ENCODE data around the gene ADCY3.
"Not testable (repeated sequence)": the region's sequence is repeated elsewhere in the genome, so short reads cannot be mapped to it uniquely, and the experiment has no call there.

ADCY3 gene

DNA sequence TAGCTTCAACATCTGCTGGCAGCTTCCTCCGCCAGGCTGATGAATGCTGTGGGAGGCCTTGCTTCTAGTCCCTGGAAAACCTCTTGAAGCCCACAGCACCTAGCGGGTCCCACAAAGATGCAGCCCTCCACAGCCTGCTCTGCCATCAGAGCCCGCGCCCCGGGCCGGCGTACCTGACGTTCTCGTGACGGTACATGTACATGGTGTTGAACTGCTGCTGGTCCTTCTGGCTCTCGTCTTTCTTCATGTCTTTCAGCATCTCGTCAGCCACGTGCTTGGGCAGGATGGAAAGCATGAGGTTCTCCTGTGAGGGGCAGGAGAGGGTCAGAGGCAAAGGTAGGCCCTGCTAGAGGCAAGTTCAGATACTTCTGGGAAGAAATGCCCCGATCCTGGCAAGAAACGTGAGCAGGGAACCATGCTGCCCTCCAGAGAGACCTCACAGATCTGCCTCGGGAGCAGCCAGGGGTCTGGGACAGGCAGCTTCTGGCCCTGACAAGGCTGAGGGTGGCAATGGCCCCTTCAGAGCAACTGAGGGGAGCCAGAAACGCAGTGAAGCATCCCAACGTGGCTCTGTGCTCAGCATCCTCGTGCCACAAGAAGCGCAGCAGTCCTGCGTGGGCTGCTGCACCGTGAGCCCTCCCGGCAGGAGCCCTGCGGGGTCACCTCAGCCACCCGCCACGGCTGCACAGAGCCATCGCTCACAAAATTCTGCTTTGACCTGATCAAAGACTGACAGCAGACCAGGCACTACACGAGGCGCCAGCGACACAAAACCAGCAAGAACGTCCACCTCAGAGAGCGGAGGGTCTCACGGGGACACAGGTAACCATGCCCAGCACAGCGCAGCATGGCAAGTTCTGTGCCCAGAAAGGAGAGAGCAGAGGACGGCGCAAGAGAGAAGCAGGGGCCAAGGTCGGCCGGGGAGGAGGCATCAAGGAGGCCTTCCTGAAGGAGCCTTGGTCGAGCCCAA is 77.7 kb downstream of the ADCY3 start:
- no peak for DNase-seq

DNA sequence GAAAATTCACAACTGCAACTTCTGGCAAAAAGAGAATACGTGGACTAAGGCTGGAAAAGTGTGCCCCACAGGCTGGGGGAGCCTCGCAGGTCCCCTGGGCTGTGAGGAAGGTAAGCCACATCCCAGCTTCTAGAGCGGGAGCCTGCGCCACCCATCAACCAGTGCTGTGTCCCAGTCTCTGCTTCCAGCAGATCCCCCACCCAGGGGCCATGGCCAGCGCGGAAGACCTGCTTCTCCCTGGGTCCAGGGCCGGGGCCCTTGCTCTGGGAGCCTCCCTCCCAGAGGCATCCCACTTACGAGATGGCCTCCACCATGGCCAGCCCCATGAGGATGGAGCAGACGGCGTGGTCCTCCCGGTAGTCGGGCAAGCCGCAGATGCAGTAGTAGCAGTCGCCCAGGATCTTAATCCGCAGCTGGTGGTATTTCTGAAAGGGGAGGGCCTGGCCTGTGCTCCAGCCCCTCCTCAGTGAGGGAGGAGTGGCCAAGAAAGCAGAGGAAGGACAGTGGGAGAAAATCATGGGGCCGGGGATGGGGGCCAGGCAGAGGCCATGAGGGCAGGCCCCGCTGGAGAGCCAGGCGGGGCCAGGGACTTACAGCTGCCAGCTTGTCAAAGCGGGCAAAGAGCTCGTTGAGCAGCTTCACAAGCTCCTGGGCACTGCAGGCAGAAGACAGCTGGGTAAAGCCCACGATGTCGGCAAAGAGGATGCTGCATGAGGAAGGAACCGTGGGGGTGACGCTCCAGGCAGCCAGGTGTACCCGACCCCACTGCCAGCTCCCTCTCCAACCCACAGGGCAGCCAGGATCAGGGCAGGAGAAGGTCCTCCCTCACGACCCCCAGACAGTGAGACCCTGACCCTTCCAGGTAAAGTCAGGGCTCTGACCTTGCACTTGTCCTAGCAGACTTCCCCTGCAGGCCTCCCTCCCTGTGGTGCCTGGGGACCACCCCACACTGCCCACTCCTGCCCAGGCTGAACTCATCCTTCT is 78.8 kb downstream of the ADCY3 start:
- DNase-seq, result no peak

DNA sequence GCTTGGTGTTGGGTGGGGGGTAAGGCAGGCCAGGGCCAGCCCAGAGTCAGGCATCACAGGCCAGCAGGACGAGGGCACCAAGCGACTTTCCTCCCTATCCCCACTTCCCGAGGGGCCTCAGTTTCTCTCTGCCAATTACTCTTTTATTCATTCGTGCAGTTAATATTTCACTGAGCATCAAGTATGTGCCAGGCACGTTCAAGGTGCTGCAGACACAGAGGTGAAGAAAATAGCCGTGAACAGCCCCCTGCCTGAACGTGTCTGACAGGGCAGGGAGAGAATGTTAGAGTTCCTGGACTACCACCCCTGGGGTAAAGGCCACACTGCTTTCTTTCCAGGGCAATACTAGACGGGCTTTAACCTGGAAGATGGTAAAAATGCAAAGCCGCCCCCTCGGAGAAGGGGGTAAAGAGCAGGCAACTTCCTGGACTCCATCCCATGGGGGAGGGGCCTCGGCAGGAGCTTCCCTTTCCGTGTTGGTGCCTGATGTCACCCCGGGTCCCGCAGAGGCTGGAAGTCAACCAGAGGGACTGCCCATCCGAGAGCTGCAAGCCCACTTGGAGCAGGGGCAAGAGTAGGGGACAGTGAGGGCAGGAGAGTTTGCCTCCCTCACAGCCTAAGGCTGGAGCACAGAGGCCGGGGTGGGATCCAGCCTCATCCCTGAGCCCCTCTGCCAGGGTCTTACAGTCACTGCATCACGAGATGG is 79.7 kb downstream of the ADCY3 start:
- DNase-seq, result no peak

DNA sequence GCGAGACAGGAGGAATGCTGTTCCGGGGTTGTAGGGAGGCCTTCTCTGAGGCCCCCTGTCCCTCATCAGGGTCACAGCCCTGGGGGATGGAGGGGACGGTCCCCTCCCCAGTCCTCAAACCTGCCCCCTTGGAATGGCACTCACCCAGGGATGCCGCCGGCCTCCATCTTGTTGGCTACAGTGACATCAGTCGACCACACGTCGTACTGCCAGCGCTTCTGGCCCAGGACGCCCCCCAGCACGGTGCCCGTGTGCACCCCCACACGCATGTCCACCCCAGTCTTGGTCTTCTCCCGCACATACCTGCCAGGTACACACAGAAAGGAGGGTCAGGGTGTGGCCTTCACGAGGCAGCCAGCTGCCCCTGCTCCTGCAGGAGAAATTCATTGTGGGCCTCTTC is 80.3 kb downstream of the ADCY3 start:
- DNase-seq, result no peak

DNA sequence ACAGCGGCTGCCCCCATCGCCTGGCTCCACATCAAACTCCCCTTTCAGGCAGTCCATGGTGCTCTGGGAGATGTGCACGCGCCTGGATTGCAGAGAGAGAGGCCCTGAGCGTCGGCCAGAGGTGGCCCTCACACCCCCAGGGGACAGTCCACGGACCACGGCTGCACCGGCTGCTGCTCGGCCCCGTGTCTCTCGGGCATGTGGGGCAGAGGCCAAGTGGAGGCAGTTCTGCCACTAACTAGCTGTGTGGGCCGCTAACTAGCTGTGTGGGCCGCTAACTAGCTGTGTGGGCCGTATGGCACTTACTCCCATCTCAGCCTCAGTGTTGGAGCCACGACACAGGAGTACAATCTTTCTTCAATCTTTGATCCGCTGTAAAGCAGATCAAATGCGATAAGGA is 81.5 kb downstream of the ADCY3 start:
- no peak for DNase-seq

DNA sequence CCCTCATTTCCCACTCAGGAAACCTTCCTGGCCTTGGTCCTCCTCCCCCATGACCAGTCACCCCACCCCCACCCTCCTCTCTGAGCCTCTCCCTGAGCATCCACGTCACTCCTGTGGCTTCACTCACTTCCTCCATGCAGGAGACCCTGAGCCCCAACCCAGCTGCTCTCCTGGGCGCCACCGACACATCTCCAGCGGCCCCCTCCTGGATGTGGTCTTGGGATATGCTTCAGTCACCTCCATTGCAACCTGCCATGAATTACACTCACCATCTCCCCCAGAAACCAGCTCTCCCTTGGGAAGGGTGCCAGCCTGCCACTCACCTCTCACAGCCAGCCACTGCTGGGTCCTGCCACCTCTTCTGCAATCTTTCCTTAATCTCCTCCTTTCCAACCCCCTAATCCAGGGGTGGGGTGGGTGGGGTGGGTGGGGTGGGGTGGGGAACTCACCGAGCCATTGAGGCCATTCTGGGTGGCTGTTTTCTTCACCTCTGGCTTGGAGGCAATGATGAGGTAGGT is 82.0 kb downstream of the ADCY3 start:
- no peak for DNase-seq

DNA sequence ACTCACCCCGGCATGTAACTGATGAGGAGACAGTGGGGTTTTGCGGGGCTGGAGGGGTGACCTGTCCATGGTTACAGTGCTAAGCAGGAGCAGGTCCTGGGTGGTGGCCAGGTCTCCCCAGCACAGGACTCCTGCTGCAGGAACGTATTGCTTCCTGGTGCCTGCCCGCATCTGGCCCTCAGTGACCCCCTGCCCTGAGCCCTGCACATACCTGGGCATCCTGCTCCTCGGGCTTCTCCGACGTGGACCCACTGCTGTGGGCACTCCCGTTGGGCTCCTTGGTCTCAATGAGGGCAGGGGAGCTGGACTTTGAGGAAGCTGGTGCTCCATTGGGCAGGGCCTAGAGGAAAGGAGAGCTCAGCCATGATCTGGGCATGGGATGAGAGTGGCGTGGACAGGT is 83.3 kb downstream of the ADCY3 start:
- DNase-seq, result no peak

DNA sequence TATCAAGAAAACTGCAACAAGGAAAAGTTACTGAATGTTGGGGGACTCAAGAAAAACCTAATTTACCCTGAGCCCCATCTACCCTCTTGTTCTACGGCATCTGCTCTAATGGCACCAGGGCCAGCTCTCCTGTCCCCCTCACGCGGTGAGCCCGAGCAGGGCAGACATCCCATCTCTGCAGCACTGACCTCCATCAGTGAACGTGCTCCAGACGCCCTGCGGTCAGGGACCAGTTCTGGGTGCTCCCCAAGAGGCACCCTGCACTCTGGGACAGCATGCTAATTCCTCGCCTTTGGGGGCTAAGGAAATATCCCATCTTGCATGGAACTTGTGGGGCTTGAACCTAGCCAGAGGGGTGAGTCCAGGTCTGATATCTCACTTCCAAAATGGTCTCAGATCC is 83.8 kb downstream of the ADCY3 start:
- DNase-seq, result no peak

DNA sequence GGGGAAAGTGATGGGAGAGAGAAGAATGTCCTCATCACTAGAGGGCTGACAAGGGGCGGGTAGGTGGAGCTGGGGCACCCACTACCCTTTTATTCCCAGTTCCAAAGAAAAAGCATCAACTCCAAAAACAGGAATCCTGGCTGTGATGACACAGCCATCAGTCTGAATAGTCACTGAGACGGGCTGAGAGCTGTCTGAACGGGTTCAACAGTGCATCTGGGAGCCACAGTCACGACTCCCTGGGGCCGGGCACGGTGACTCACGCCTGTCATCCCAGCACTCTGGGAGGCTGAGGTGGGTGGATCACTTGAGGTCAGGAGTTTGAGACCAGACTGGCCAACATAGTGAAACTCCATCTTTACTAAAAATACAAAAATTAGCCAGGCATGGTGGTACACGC is 84.6 kb downstream of the ADCY3 start:
- DNase-seq, result not testable (repeated sequence)

DNA sequence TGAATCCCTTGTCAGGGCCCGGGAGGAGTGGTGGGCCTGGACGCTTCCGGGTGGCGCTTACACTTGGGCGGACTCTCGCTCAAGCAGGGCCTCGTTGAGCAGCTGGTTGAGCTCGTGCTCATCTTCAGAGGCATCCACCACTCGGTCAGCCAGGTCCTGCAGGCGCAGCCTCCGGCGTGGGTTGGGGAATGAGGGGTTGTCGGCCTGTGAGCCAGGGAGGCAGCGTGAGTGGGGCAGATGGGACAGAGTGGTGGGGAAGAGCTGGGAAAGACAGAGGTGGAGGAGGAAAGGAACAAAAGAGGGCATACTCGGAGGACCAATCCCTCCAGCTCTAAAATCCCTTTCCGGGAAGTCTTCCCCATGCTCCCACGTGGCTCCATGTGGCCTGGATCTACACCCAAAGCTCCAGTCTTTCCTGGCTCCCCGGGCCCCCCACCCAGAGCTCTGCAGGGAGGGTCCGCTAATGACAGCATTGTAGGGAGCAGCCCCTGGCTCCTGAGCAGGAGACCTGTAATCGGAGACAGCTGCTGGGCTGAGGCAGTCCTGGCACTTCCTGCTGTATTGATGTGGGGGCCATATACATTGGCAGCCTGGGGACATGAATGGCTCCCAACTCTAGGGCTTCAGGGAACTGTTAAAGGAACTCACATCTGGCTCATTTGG is 85.2 kb downstream of the ADCY3 start:
- no peak for DNase-seq

DNA sequence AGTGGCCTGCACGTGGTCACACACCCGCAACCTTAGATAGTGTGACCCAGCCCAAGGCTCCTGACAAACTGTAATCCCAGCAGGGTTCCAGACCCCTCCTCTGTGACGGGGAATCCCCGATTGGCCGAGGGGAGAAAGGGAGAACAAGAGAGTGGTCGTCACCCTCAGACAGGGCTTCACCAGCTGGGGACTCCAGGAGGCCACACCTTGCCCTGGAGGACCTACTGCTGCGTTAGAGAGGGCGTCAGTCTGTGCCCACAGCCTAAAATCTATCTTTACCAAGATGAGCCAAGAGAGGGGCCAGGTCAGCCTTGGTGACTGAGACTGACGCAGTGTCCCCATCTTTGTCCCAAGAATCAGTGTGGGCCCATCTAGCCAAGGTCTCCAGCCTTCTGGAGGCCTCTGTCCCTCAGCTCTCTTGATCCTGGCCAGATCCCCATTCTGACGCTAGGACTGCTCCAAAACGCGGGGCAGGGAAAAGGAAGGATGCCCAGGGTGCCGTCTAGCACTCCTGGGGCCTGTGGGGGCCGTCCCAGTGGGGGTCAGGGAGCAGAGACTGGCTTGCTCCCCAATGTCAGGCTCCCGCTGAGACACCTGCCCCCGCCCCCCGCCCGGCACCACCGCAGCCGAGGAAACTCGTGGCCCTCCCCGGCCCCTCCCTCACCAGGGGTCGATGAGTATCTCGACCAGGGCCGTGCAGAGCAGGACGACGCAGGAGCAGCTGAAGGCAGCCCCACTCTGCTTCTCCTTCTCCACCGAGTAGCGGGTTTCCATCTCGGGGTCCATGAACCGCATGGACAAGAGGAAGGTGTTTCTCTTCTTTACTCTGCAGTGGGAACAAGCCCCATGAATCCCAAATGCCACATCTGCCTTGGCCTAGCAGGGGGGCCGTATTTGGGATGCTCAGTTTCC is 86.0 kb downstream of the ADCY3 start:
- no peak for DNase-seq

DNA sequence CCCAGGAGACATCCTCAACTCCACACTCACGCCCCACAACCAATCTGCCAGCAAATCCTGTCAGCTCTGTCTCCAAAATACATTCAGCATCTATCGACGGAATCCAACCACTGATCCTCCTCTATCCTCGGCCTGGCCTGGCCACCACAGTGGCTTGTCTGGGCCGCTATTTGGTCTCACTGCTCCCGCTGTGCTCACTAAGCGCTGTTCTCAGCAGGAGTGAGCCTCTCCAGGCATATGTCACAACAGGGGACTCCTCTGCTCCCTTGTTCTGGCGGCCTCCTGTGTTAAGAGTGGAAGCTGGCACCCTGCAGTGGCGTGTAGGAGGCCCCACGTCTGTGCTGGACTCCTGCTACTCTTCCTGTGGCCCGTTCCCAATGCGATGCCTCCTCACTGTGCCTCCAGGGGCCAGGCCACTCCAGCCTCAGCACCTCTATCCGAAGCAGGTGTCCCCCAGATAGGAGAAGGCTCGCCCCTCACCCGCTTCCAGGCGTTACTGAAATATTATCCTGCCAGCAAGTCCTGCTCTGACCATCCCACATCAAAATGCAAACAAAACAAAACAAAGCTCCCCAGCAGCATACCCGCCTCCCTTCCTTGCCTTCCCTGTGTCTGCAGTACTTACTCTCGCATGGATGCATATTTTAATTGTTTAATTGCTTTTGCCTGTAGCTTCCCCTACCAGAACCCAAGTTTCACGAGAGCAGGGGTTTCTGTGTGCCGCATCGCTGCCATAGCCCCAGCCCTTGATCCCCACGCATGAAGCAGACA is 86.9 kb downstream of the ADCY3 start:
- no peak for DNase-seq

DNA sequence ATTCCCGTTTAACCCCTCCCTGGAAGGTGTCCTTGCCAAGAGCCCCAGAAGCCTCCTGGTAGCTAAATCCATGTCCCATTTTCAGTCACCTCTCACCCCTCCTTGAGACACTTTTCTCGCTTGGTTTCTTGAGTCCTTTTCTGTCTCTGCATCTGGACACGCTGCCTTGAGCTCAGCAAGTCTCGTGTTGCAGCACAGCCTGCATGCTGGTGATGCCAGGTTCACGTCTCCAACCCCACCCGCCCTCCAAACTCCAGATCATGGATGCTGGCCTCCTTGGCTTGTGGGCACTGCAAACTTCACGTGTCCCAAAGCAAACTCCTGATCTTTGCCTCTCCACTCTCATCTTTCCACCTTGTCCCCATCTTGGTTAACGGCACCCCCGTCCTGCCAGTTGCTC is 87.5 kb downstream of the ADCY3 start:
- DNase-seq, result no peak

DNA sequence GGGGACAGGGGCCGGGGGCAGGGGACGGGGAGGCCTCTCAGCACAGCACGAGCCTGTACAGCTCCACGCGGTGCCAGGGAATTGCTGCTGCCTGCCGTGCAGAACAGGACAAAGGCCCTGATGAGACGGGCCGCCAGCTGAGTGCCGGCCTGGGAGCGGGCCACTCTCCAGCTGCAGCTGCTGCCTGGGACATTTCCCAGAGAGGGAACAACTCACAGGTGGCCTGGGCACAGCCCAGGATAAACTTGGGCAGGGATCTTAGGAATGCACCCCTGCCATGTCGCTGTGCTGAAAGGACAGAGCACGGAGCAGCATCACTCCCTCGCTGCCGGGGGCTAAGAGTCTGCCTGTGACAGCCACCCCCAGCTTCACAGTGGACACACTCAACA is 88.0 kb downstream of the ADCY3 start:
- no peak for DNase-seq

DNA sequence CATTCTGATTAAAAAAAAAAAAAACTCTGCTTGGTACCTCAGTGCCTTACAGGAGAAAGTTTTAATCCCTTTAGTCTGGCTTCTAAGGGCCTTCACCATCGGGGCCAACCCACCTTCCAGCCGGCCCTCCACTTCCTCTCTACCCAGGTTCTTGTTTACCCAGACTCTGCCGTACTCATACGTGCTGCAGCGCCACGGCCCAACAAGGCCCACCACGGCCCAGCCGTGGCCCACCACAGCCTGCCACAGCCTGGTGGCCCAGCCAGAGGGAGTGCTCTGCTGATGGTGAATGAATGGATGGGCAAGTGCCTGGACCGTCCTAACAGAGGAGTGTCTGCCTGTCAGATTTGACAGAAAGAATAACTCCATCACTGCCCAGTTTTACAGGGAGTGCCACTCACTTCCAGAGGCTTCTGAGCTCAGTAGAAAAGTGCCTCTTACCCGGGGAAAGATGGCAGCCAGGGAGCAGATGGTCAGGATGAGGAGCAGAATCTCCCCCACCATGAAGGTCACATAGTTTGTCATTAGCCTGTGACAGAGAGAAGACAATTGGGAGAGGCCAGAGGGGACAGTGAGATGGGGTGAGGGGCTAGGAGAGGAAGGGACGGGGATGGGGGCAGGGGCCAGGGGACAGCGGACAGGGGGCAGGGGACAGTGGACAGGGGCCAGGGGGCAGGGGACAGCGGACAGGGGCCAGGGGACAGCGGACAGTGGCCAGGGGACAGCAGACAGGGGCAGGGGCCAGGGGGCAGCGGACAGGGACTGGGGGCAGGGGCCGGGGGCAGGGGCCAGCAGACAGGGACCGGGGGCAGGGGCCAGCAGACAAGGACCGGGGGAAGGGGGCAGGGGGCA is 88.6 kb downstream of the ADCY3 start:
- no peak for DNase-seq

DNA sequence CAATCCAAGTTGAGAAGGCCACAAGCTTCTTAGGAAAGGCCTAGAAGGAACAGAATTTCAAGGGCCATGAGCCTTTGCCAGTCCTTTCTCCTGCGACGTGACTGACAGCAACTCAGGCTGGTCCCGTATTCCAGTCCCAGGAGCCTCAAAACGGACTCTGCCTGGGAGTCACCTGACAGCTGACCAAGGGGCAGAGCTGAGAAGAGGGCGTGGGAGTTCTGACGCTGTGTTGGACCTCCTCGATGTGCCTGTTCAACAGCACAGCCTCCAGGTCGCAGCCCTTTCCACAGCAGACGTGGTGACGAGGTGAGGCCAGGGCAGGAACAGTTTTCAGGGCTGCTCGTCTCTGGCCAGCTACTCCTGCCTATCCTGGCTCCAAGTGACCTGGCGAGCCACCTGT is 89.3 kb downstream of the ADCY3 start:
- DNase-seq, result no peak

DNA sequence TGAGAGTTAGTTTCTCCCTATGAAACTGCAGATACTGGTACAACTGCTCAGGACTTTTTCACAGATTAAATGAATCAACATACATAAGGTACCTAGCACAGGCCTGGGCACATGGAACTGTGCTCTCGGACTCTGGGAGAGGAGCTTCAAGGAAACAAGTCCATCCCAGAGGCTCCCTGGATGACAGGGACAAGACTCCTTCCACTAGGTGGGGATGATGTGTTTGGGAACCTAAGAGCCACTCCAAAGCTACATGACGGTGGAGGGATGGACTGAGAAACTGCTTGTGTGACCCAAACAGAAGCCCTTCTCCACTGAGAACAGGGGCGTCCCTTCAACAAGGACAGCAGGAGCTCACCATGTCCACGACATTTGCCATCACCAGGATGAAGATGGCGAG is 89.7 kb downstream of the ADCY3 start:
- no peak for DNase-seq

DNA sequence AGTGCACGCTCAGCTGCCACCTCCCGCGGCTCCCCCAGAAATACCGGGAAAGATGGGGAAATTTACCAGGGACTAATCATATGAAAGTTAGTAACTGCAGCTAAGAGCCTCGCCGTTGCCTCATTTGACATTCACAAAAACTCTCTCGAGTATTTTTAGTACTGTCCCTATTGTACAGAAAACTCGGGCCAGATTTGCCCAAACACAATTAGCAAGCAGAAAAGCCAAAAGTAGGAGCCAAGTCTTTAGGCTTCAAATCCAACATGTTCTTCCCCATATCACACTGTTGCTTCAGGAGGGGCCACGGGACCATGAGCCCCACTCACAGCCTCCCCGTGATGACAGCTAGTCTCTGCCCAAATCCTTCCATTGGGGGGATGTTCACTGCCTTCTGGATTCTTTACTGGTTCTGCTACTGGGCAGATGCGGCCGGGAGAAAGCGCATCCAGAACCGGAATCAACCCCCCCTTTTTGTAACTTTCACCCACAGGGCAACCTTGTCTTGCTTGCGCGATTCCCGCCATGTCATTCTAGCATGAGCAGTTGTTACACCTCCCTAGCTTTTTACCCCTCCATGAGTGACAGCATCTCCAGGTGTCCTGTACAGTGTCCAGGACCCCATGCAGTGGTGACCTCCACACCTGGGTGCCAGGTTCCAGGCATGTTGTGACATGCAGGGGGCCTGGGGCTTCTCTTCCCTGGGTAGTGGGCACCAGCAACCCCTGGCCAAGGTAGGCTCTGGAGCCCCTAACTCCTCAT is 91.6 kb downstream of the ADCY3 start:
- DNase-seq, result no peak

Measured in NCI-H748 treated with DMSO at 0.1 percent for 48 hours (cell line).